Measurements from ENCODE around the gene C1orf87. TPM values are rescaled to one million over a fixed set of nuclear protein-coding genes. Genes with fewer than 3 reads are reported as not detected.

C1orf87 gene
- total RNA-seq, 4 donors from 2014 or later = not detected

GRCh38 chr1:60088620-60089155, 15.1 kb upstream of the C1orf87 start:
- ATAC-seq (no peak), DNase-seq (no peak)
- H3K36me3 ChIP-seq = no peaks in the 10 kb centered on the region
- H3K9me3 ChIP-seq = no peaks in the 10 kb centered on the region
- no peak overlapping the region for H3K27ac ChIP-seq
- intact Hi-C loops (cut with DNase I; ENCODE audit: low total_unique reads) = no loop called here
- no peaks in the 10 kb centered on the region for H3K27me3 ChIP-seq
- no peak overlapping the region for H3K4me3 ChIP-seq
- no peaks in the 10 kb centered on the region for H3K4me1 ChIP-seq
- TF ChIP-seq POLR2A (IDR thresholded peaks at IDR 0.05) = no peak
- TF ChIP-seq, protein P1, sequence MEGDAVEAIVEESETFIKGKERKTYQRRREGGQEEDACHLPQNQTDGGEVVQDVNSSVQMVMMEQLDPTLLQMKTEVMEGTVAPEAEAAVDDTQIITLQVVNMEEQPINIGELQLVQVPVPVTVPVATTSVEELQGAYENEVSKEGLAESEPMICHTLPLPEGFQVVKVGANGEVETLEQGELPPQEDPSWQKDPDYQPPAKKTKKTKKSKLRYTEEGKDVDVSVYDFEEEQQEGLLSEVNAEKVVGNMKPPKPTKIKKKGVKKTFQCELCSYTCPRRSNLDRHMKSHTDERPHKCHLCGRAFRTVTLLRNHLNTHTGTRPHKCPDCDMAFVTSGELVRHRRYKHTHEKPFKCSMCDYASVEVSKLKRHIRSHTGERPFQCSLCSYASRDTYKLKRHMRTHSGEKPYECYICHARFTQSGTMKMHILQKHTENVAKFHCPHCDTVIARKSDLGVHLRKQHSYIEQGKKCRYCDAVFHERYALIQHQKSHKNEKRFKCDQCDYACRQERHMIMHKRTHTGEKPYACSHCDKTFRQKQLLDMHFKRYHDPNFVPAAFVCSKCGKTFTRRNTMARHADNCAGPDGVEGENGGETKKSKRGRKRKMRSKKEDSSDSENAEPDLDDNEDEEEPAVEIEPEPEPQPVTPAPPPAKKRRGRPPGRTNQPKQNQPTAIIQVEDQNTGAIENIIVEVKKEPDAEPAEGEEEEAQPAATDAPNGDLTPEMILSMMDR (IDR thresholded peaks at IDR 0.05 in 4 of 5, conservative IDR thresholded peaks at IDR 0.05 in 1 of 5) = no peak
- in situ Hi-C loops (cut with MboI; ENCODE audit: low sequenced_read_pairs in 4 of 4) = no loop called here

DNA sequence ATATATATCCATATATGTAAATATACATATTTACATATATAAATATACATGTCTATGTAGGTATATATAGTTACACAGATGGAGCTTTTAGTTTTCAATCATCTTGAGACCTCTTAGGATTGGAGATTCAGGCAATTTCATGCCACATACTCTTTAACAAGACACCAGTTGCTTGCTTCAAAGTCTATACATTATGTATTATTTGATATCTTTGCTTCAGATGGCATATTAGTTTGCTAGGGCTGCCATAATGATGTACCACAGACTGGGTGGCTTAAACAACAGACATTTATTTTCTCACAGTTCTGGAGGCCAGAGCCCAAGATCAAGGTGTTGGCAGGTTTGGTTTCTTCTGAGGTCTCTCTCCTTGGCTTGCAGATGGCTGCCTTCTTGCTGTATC, 14.1 kb upstream of the C1orf87 start:
- Histone ChIP-seq H3K27ac (no peak overlapping the region), H3K27me3 (no peaks in the 10 kb centered on the region), H3K4me1 (no peaks in the 10 kb centered on the region), H3K9me3 (no peaks in the 10 kb centered on the region), H3K4me3 (no peak overlapping the region), H3K36me3 (no peaks in the 10 kb centered on the region)
- intact Hi-C loops (cut with DNase I; ENCODE audit: low total_unique reads) (no loop called here), in situ Hi-C loops (cut with MboI; ENCODE audit: low sequenced_read_pairs in 4 of 4) (no loop called here)
- TF ChIP-seq, protein P1 (IDR thresholded peaks at IDR 0.05 in 4 of 5, conservative IDR thresholded peaks at IDR 0.05 in 1 of 5) = no peak
- no peak for TF ChIP-seq POLR2A (IDR thresholded peaks at IDR 0.05)
- no peak for DNase-seq
- ATAC-seq = no peak

DNA sequence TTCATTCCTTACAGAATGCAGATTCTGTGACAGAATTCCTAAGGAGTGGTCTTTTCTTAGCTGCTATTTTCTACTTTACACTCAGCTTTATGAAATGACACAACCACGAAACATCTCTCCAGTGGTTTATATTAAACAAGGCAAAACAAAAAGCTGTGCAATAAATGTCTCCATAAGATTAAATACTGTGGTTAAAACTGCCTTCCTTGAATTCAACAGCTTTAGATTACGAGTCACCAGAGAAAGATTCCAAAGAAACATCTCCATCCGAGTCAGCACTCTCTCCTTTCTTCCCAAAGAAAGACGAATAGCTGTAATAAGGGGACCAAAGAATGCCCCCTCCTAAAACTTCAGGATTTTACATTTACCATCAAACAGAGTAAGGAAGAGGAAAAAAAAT, 4.6 kb upstream of the C1orf87 start:
- no peak for TF ChIP-seq POLR2A (IDR thresholded peaks at IDR 0.05)
- TF ChIP-seq, protein P1 (IDR thresholded peaks at IDR 0.05 in 4 of 5, conservative IDR thresholded peaks at IDR 0.05 in 1 of 5) = no peak
- in situ Hi-C loops (cut with MboI; ENCODE audit: low sequenced_read_pairs in 4 of 4) = no loop called here
- no peak overlapping the region for H3K4me3 ChIP-seq
- H3K4me1 ChIP-seq = no peaks in the 10 kb centered on the region
- intact Hi-C loops (cut with DNase I; ENCODE audit: low total_unique reads) = no loop called here
- no peak overlapping the region for H3K27ac ChIP-seq
- no peaks in the 10 kb centered on the region for H3K36me3 ChIP-seq
- DNase-seq (no peak), ATAC-seq (no peak)
- peaks cover 11 to 20% (median 13%) of the 10 kb centered on the region in 3 donors for H3K27me3 ChIP-seq
- H3K9me3 ChIP-seq = no peaks in the 10 kb centered on the region

GRCh38 chr1:60071296-60071695, 2.3 kb downstream of the C1orf87 start:
- TF ChIP-seq, protein P1 (IDR thresholded peaks at IDR 0.05 in 4 of 5, conservative IDR thresholded peaks at IDR 0.05 in 1 of 5) = no peak
- no peak for TF ChIP-seq POLR2A (IDR thresholded peaks at IDR 0.05)
- in situ Hi-C loops (cut with MboI; ENCODE audit: low sequenced_read_pairs in 4 of 4) = no loop called here

GRCh38 chr1:60069691-60070090, 3.9 kb downstream of the C1orf87 start:
- Histone ChIP-seq H3K4me3 (no peak overlapping the region), H3K27me3 (peaks cover 10 to 12% (median 11%) of the 10 kb centered on the region in 3 donors), H3K27ac (no peak overlapping the region), H3K4me1 (no peaks in the 10 kb centered on the region), H3K9me3 (no peaks in the 10 kb centered on the region), H3K36me3 (no peaks in the 10 kb centered on the region)
- ATAC-seq = no peak
- DNase-seq = no peak
- no peak for TF ChIP-seq POLR2A (IDR thresholded peaks at IDR 0.05)
- TF ChIP-seq, protein P1 (IDR thresholded peaks at IDR 0.05 in 4 of 5, conservative IDR thresholded peaks at IDR 0.05 in 1 of 5) = no peak
- in situ Hi-C loops (cut with MboI; ENCODE audit: low sequenced_read_pairs in 4 of 4) (no loop called here), intact Hi-C loops (cut with DNase I; ENCODE audit: low total_unique reads) (no loop called here)

More at GRCh38 chr1:60071296-60071695, 2.3 kb downstream of the C1orf87 start:
- intact Hi-C loops (cut with DNase I; ENCODE audit: low total_unique reads) = no loop called here
- no peaks in the 10 kb centered on the region for H3K4me1 ChIP-seq
- H3K36me3 ChIP-seq = no peaks in the 10 kb centered on the region
- H3K27me3 ChIP-seq = peaks cover 12 to 20% (median 13%) of the 10 kb centered on the region in 3 donors
- H3K4me3 ChIP-seq = no peak overlapping the region
- no peak overlapping the region for H3K27ac ChIP-seq
- DNase-seq = no peak
- ATAC-seq = no peak
- no peaks in the 10 kb centered on the region for H3K9me3 ChIP-seq
